OCI-LY7 (cell line): Measurements from ENCODE around the gene SCCPDH. TPM values are rescaled to one million over a fixed set of nuclear protein-coding genes. Genes with fewer than 3 reads are reported as not detected.

ENCODE experiments used
- BruUV-seq: library from RNA; stranded (reverse); fragments of 400-500 nt; replicated peaks from 2 replicates; lab custom pipeline; 2021; lab: Mats Ljungman, UMichigan
- CTCF ChIA-PET: fragments of 300-600 bp; sonication (Branson Sonifier 250); formaldehyde crosslinking; loops from one replicate; lab custom pipeline; 2022; ENCODE audit warnings: antibody characterized with exemption; ENCODE audit not compliant: unreplicated experiment; lab: Charles Lee
- POLR2A ChIA-PET: fragments of 300-600 bp; sonication (Branson Sonifier 250); formaldehyde crosslinking; loops from one replicate; lab custom pipeline; 2022; ENCODE audit warnings: antibody characterized with exemption; lab: Charles Lee
- DNase-seq: peaks from one replicate; pipeline ENCODE4 v3.0.0-alpha.2; 2015; ENCODE audit warnings: low spot score
- H2AFZ ChIP-seq: fragments of 200-600 bp; sonication (generic), shearing (Covaris generic); 2 replicates; pipeline ENCODE4 v1.6.1; 2014; ENCODE audit warnings: mild to moderate bottlenecking, antibody characterized with exemption, low read length, moderate library complexity
- H3K27ac ChIP-seq: fragments of 200-600 bp; sonication (generic); 2 replicates; pipeline ENCODE4 v1.5.1; 2014; ENCODE audit warnings: mixed run types, low read depth, mild to moderate bottlenecking, moderate library complexity, low read length, inconsistent platforms; ENCODE audit not compliant: poor library complexity, severe bottlenecking
- H3K36me3 ChIP-seq: fragments of 200-600 bp; sonication (generic); 2 replicates; pipeline ENCODE4 v1.6.1; 2014; ENCODE audit warnings: mild to moderate bottlenecking, antibody characterized with exemption, low read length, moderate library complexity, mixed read lengths; ENCODE audit not compliant: insufficient read depth
- H3K4me1 ChIP-seq: fragments of 200-600 bp; sonication (generic); 2 replicates; pipeline ENCODE4 v1.5.1; 2014; ENCODE audit warnings: mild to moderate bottlenecking, low read length; ENCODE audit not compliant: insufficient read depth, poor library complexity, severe bottlenecking
- H3K4me2 ChIP-seq: fragments of 200-600 bp; sonication (generic); 2 replicates; pipeline ENCODE4 v1.6.1; 2014; ENCODE audit warnings: mild to moderate bottlenecking, low read length
- H3K4me3 ChIP-seq: fragments of 200-600 bp; sonication (generic); 2 replicates; pipeline ENCODE4 v1.5.1; 2014; ENCODE audit warnings: mild to moderate bottlenecking, low read depth, low read length; ENCODE audit not compliant: poor library complexity, severe bottlenecking
- H3K79me2 ChIP-seq: fragments of 200-600 bp; sonication (generic); 2 replicates; pipeline ENCODE4 v1.6.1; 2016; ENCODE audit warnings: low read depth, mild to moderate bottlenecking, low read length, moderate library complexity, mixed read lengths; ENCODE audit not compliant: insufficient read depth
- H3K9me2 ChIP-seq: fragments of 200-600 bp; sonication (generic); 2 replicates; pipeline ENCODE4 v1.6.1; 2016; ENCODE audit warnings: mild to moderate bottlenecking, low read length, mixed read lengths; ENCODE audit not compliant: insufficient read depth
- H3K9me3 ChIP-seq: fragments of 200-600 bp; sonication (generic); 2 replicates; pipeline ENCODE4 v1.6.1; 2014; ENCODE audit warnings: mild to moderate bottlenecking, mixed run types, low read length, mixed read lengths
- H4K20me1 ChIP-seq: fragments of 200-600 bp; sonication (generic); 2 replicates; pipeline ENCODE4 v1.6.1; 2014; ENCODE audit warnings: mild to moderate bottlenecking, antibody characterized with exemption, low read length, moderate library complexity, mixed read lengths; ENCODE audit not compliant: insufficient read depth
- CTCF ChIP-seq: fragments of 200-600 bp; sonication (generic); conservative IDR thresholded peaks from 2 replicates; pipeline ENCODE4 v1.5.1; 2014; ENCODE audit warnings: mild to moderate bottlenecking, antibody characterized with exemption, low read length, moderate library complexity, mixed read lengths
- EZH2phosphoT487 ChIP-seq: fragments of 200-600 bp; sonication (generic); IDR thresholded peaks from 2 replicates; pipeline ENCODE4 v1.6.1; 2018; ENCODE audit warnings: low read depth, borderline replicate concordance, mild to moderate bottlenecking, mixed run types, antibody characterized with exemption, low read length, moderate library complexity, mixed read lengths
- intact Hi-C: fragments of 100-400 bp; cut with micrococcal nuclease; formaldehyde crosslinking; loops from one replicate; pipeline ENCODE4 v1.10.0; 2022; ENCODE audit not compliant: unreplicated experiment
- total RNA-seq, 2 experiments: library from RNA; depleted of rRNA in 1 of 2; stranded (reverse); fragments of >200 nt in 1 of 2; shearing (Covaris generic) in 1 of 2; gene quantifications; 2 replicates each; pipeline ENCODE4 v1.2.3, GENCODE V29; 2014 to 2022

The SCCPDH gene
- total RNA-seq, 2 experiments from 2014 or later, result 1.8 to 12.2 TPM

GRCh38 chr1:246680696-246681130 lies 43.5 kb upstream of the SCCPDH start:
- no peak overlapping the region for H3K27ac ChIP-seq

GRCh38 chr1:246681900-246682895 lies 42.0 kb upstream of the SCCPDH start:
- Histone ChIP-seq H3K9me3 (no peaks in the 10 kb centered on the region), H3K79me2 (no peaks in the 10 kb centered on the region), H3K27ac (no peak overlapping the region), H3K4me3 (no peak overlapping the region), H3K4me2 (no peak overlapping the region), H4K20me1 (no peaks in the 10 kb centered on the region), H3K4me1 (no peaks in the 10 kb centered on the region), H3K9me2 (no peaks in the 10 kb centered on the region), H3K36me3 (no peaks in the 10 kb centered on the region), H2AFZ (no peak overlapping the region)
- no TSS peak for BruUV-seq
- ChIA-PET POLR2A (interaction anchor here (0.6 to 0.7 kb wide), 2 partner anchors 115 to 1545 kb away, joined by 3 read pairs; no protein-coding TSS in a partner anchor), CTCF (no interaction called here)
- TF ChIP-seq EZH2phosphoT487 (no peak), CTCF (no peak)
- DNase-seq, result no peak
- intact Hi-C loops, result no loop called here

More at GRCh38 chr1:246680696-246681130, 43.5 kb upstream of the SCCPDH start:
- BruUV-seq, result no TSS peak
- no peak for DNase-seq
- CTCF ChIA-PET, result no interaction called here
- Histone ChIP-seq H3K4me3 (no peak overlapping the region), H3K79me2 (no peaks in the 10 kb centered on the region), H3K9me2 (no peaks in the 10 kb centered on the region), H3K4me2 (no peak overlapping the region), H3K36me3 (no peaks in the 10 kb centered on the region), H4K20me1 (no peaks in the 10 kb centered on the region), H2AFZ (no peak overlapping the region), H3K4me1 (no peaks in the 10 kb centered on the region), H3K9me3 (no peaks in the 10 kb centered on the region)
- no peak for TF ChIP-seq CTCF
- no peak for TF ChIP-seq EZH2phosphoT487
- intact Hi-C loops, result no loop called here
- POLR2A ChIA-PET, result interaction anchor here (1.6 kb wide), 1 partner anchor 21 kb away, joined by 5 read pairs; no protein-coding TSS in a partner anchor

- Histone ChIP-seq H3K79me2 (no peaks in the 10 kb centered on the region), H3K4me2 (no peak overlapping the region), H3K27ac (no peak overlapping the region), H3K9me3 (no peaks in the 10 kb centered on the region), H2AFZ (no peak overlapping the region), H3K36me3 (no peaks in the 10 kb centered on the region), H3K9me2 (no peaks in the 10 kb centered on the region), H3K4me3 (no peak overlapping the region), H3K4me1 (no peaks in the 10 kb centered on the region), H4K20me1 (no peaks in the 10 kb centered on the region)
- TF ChIP-seq CTCF, result no peak
- no peak for TF ChIP-seq EZH2phosphoT487
- DNase-seq, result no peak
- intact Hi-C loops, result no loop called here
- BruUV-seq, result no TSS peak
- ChIA-PET CTCF (no interaction called here), POLR2A (interaction anchor here (0.9 to 1.2 kb wide), 2 partner anchors 9 to 34 kb away, joined by 3 read pairs; no protein-coding TSS in a partner anchor)
Observed at GRCh38 chr1:246683521-246683920, 40.7 kb upstream of the SCCPDH start.
